A549 (cell line): ENCODE results near the gene NEU4.

ENCODE experiments used
- CEBPB ChIP-seq, 2 experiments: fragments of >200 bp in 1 of 2; sonication (Bioruptor Twin) in 1 of 2; formaldehyde crosslinking in 1 of 2; IDR thresholded peaks; 2 replicates each; pipeline ENCODE4 v1.6.1; 2012 to 2016
- CHD2 ChIP-seq: fragments of 150-350 bp; IDR thresholded peaks from 2 replicates; pipeline ENCODE4 v1.6.1; 2014; ENCODE audit warnings: low read length; ENCODE audit not compliant: partially characterized antibody
- CTCF ChIP-seq: fragments of >200 bp; sonication (Bioruptor Twin); formaldehyde crosslinking; IDR thresholded peaks from 3 replicates; pipeline ENCODE4 v1.5.1; 2016
- EP300 ChIP-seq, 2 experiments: fragments of >200 bp; sonication (Bioruptor Twin); formaldehyde crosslinking; IDR thresholded peaks; 2 replicates in 1 of 2; 3 replicates in 1 of 2; pipeline ENCODE4 v1.6.1; 2016 to 2017
- FOXS1 ChIP-seq: fragments of 250-450 bp; sonication (Bioruptor Pico); IDR thresholded peaks from 2 replicates; pipeline ENCODE4 v1.5.0; 2020; ENCODE audit warnings: mild to moderate bottlenecking, moderate library complexity
- JUN ChIP-seq, 2 experiments: fragments of >200 bp; sonication (Bioruptor Twin); formaldehyde crosslinking; IDR thresholded peaks; 2 replicates in 1 of 2; 3 replicates in 1 of 2; pipeline ENCODE4 v1.6.1; 2016 to 2017
- JUNB ChIP-seq: fragments of >200 bp; sonication (Bioruptor Twin); formaldehyde crosslinking; IDR thresholded peaks from 2 replicates; pipeline ENCODE4 v1.6.1; 2016
- KDM5A ChIP-seq: fragments of 200-600 bp; sonication (generic); IDR thresholded peaks from 2 replicates; pipeline ENCODE4 v1.6.1; 2016; ENCODE audit warnings: antibody characterized with exemption, mild to moderate bottlenecking
- MAFK ChIP-seq: fragments of 450-650 bp; IDR thresholded peaks from 2 replicates; pipeline ENCODE4 v1.6.1; 2014; ENCODE audit not compliant: partially characterized antibody
- MAZ ChIP-seq: fragments of 150-350 bp; IDR thresholded peaks from 2 replicates; pipeline ENCODE4 v1.6.1; 2014; ENCODE audit warnings: antibody characterized with exemption, low read depth, low read length, borderline replicate concordance
- RCOR1 ChIP-seq: fragments of 150-350 bp; IDR thresholded peaks from 2 replicates; pipeline ENCODE4 v1.6.1; 2014; ENCODE audit warnings: antibody characterized with exemption, low read length, low read depth
- RFX5 ChIP-seq: fragments of 450-650 bp; IDR thresholded peaks from 2 replicates; pipeline ENCODE4 v1.7.1; 2014; ENCODE audit warnings: antibody characterized with exemption, mild to moderate bottlenecking, moderate library complexity
- TF ChIP-seq, protein P1 (sequence below): fragments of 200-600 bp; sonication (generic); IDR thresholded peaks from 2 replicates; pipeline ENCODE4 v1.6.1; 2016; ENCODE audit warnings: antibody characterized with exemption, mild to moderate bottlenecking, moderate library complexity

DNA sequence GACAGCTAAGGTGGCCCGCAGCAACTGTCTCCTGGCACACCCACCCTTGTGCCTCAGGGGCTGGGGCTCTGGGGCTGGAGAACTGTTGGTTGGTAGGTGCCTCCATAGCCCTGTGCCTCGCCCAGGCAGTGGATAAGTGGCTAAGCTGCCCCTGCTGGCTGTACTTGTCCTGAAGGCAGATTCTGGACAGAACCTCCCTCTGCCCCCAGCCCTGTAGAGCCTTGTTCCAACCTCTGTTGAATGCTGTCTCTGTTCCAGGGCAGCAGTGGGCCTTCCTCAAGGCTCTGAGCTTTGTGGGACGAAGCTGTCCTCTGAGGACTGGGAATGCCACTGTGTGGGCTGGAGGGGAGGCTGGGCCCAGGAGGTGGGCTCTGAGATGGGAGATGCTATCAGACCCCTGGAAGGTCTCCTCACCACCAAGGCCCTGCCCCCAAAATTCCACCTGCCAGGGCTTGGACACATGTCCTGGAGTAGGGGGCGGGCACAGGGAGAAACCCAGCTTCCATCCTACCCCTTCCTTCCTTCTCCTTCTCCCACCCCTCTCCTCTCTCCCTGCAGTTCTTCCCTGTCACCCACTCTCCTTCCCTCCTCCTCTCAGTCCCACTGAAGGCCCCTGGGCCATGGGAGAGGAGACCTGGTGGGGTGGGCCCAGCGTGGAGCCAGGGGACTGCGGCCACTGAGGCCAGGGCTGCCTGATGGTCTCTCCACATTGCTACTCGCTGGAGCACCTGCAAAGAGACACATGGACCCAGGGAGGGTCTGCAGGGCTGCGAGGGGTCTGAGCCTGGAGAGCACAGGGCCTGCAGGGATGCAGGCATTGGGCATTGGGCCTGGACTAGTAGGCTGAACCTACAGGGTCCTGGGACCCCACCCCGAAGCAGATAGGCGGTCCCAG lies 51.4 kb downstream of the NEU4 start:
- no peak for TF ChIP-seq CTCF
- no peak for TF ChIP-seq JUNB
- no peak for TF ChIP-seq CEBPB (IDR thresholded peaks at IDR 0.05)
- TF ChIP-seq, protein P1, sequence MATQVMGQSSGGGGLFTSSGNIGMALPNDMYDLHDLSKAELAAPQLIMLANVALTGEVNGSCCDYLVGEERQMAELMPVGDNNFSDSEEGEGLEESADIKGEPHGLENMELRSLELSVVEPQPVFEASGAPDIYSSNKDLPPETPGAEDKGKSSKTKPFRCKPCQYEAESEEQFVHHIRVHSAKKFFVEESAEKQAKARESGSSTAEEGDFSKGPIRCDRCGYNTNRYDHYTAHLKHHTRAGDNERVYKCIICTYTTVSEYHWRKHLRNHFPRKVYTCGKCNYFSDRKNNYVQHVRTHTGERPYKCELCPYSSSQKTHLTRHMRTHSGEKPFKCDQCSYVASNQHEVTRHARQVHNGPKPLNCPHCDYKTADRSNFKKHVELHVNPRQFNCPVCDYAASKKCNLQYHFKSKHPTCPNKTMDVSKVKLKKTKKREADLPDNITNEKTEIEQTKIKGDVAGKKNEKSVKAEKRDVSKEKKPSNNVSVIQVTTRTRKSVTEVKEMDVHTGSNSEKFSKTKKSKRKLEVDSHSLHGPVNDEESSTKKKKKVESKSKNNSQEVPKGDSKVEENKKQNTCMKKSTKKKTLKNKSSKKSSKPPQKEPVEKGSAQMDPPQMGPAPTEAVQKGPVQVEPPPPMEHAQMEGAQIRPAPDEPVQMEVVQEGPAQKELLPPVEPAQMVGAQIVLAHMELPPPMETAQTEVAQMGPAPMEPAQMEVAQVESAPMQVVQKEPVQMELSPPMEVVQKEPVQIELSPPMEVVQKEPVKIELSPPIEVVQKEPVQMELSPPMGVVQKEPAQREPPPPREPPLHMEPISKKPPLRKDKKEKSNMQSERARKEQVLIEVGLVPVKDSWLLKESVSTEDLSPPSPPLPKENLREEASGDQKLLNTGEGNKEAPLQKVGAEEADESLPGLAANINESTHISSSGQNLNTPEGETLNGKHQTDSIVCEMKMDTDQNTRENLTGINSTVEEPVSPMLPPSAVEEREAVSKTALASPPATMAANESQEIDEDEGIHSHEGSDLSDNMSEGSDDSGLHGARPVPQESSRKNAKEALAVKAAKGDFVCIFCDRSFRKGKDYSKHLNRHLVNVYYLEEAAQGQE: no peak
- TF ChIP-seq JUN (IDR thresholded peaks at IDR 0.05): no peak
- no peak for TF ChIP-seq MAZ
- TF ChIP-seq FOXS1 (CRISPR knock-in tag): no peak
- TF ChIP-seq RFX5: no peak
- TF ChIP-seq KDM5A: no peak
- no peak for TF ChIP-seq EP300 (IDR thresholded peaks at IDR 0.05)
- no peak for TF ChIP-seq CHD2
- TF ChIP-seq RCOR1: no peak
- TF ChIP-seq MAFK: no peak
